DND-41 (cell line): ENCODE results near the gene TMEM184A.

ENCODE experiments used
- ATAC-seq: fragments of 200-7000 bp; cut with Tn5 transposase; 3 replicates; pipeline ENCODE4 v1.9.1; 2021; ENCODE audit warnings: low read depth; ENCODE audit not compliant: insufficient read depth
- DNase-seq: peaks from one replicate; pipeline ENCODE4 v3.0.0-alpha.2; 2020
- H2AFZ ChIP-seq: 2 replicates; pipeline ENCODE4 v1.6.0; 2012; ENCODE audit warnings: low read depth, low read length
- H3K27ac ChIP-seq: 2 replicates; pipeline ENCODE4 v1.5.1; 2012; ENCODE audit warnings: low read length, inconsistent platforms
- H3K27me3 ChIP-seq: fragments of 200-600 bp; sonication (generic); 2 replicates; pipeline ENCODE4 v1.6.0; 2012; ENCODE audit warnings: low read length, mild to moderate bottlenecking, inconsistent platforms; ENCODE audit not compliant: insufficient read depth, poor library complexity
- H3K36me3 ChIP-seq: 2 replicates; pipeline ENCODE4 v1.5.1; 2012; ENCODE audit warnings: low read length, inconsistent platforms; ENCODE audit not compliant: insufficient read depth
- H3K4me1 ChIP-seq: 2 replicates; pipeline ENCODE4 v1.5.1; 2012; ENCODE audit warnings: mild to moderate bottlenecking, low read length; ENCODE audit not compliant: insufficient read depth
- H3K4me2 ChIP-seq: 2 replicates; pipeline ENCODE4 v1.6.0; 2012; ENCODE audit warnings: mild to moderate bottlenecking, moderate library complexity, low read length, inconsistent platforms; ENCODE audit not compliant: insufficient read depth
- H3K4me3 ChIP-seq, 2 experiments: fragments of 200-600 bp in 1 of 2; shearing (Covaris generic) in 1 of 2; 2 replicates each; pipeline ENCODE4 v1.5.1; 2012 to 2016; ENCODE audit warnings: inconsistent platforms in 2 of 2, low read length in 2 of 2, mild to moderate bottlenecking in 2 of 2, low read depth in 1 of 2, moderate library complexity in 1 of 2
- H3K79me2 ChIP-seq: 2 replicates; pipeline ENCODE4 v1.6.0; 2012; ENCODE audit warnings: low read length, inconsistent platforms; ENCODE audit not compliant: insufficient read depth
- H3K9ac ChIP-seq: 2 replicates; pipeline ENCODE4 v1.6.0; 2012; ENCODE audit warnings: low read depth, mild to moderate bottlenecking, inconsistent platforms, low read length, moderate library complexity
- H3K9me3 ChIP-seq: 2 replicates; pipeline ENCODE4 v1.5.1; 2012; ENCODE audit warnings: low read length, moderate library complexity, mild to moderate bottlenecking, inconsistent platforms; ENCODE audit not compliant: insufficient read depth, severe bottlenecking
- H4K20me1 ChIP-seq: 2 replicates; pipeline ENCODE4 v1.6.0; 2012; ENCODE audit warnings: low read length; ENCODE audit not compliant: insufficient read depth
- EZH2 ChIP-seq: IDR thresholded peaks from 3 replicates; pipeline ENCODE4 v1.6.1; 2012; ENCODE audit warnings: borderline replicate concordance, low read depth, mild to moderate bottlenecking, moderate library complexity, low read length, inconsistent platforms; ENCODE audit not compliant: severe bottlenecking
- TF ChIP-seq, protein P1 (sequence below): IDR thresholded peaks from 2 replicates; pipeline ENCODE4 v1.5.1; 2012; ENCODE audit warnings: borderline replicate concordance, low read length, moderate library complexity, mild to moderate bottlenecking; ENCODE audit not compliant: poor library complexity, severe bottlenecking; ENCODE audit errors: extremely low read depth

Gene TMEM184A

DNA sequence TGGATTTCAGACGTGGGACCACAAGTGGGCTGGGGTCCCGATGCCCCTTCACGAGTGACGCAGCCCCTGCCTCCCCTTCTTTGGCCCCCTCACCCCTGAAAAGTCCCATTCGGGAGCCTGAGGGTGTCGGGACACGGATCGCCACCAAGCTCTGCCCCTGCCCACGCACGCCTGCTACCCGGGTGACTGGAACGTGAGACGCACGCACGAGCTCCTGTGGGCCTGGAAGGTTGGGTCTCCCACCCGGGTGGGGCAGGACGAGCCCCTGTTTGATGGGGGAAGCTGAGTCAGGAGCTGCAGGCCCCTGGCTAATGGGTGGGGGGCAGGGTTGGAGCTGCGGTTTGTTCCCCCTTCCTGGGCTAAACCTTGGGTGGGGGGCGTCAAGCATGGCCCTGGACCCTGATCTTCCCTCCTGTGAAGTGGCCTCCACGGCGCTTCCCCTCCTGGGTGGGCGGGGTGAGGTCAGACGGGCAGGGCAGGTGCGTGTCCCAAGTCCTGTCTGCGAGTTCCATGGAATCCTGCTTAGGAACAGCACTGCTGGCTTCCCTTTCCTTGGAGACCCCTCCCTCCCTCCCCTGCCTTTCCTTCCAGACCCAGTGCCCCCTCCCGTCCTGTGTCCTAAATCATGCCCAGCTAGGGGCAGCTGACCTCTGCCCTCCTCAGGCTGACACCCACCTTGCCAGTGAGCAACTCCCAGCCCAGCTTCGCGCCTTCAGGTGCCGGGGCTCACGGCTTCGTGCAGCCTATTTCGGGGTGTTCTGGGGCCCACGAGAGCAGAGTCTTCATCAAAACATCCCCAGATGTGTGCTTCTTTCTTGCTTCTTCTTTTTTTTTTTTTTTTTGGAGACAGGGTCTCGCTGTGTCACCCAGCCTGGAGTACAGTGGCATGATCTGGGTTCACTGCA is 5.3 kb upstream of the TMEM184A start:
- TF ChIP-seq EZH2, result no peak
- TF ChIP-seq, protein P1, sequence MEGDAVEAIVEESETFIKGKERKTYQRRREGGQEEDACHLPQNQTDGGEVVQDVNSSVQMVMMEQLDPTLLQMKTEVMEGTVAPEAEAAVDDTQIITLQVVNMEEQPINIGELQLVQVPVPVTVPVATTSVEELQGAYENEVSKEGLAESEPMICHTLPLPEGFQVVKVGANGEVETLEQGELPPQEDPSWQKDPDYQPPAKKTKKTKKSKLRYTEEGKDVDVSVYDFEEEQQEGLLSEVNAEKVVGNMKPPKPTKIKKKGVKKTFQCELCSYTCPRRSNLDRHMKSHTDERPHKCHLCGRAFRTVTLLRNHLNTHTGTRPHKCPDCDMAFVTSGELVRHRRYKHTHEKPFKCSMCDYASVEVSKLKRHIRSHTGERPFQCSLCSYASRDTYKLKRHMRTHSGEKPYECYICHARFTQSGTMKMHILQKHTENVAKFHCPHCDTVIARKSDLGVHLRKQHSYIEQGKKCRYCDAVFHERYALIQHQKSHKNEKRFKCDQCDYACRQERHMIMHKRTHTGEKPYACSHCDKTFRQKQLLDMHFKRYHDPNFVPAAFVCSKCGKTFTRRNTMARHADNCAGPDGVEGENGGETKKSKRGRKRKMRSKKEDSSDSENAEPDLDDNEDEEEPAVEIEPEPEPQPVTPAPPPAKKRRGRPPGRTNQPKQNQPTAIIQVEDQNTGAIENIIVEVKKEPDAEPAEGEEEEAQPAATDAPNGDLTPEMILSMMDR, result no peak
- H3K27me3 ChIP-seq, result no peaks in the 10 kb centered on the region
- ATAC-seq (no peak), DNase-seq (no peak)
- H3K4me3 ChIP-seq, result no peak overlapping the region
- H3K4me1 ChIP-seq, result no peaks in the 10 kb centered on the region
- no peaks in the 10 kb centered on the region for H3K9me3 ChIP-seq
- H4K20me1 ChIP-seq, result no peaks in the 10 kb centered on the region
- no peak overlapping the region for H3K27ac ChIP-seq
- H3K36me3 ChIP-seq, result peaks cover 2% of the 10 kb centered on the region; the same call in 1 of the 2 replicates
- no peak overlapping the region for H3K9ac ChIP-seq
- H2AFZ ChIP-seq, result no peak overlapping the region
- no peak overlapping the region for H3K4me2 ChIP-seq
- H3K79me2 ChIP-seq, result no peaks in the 10 kb centered on the region

DNA sequence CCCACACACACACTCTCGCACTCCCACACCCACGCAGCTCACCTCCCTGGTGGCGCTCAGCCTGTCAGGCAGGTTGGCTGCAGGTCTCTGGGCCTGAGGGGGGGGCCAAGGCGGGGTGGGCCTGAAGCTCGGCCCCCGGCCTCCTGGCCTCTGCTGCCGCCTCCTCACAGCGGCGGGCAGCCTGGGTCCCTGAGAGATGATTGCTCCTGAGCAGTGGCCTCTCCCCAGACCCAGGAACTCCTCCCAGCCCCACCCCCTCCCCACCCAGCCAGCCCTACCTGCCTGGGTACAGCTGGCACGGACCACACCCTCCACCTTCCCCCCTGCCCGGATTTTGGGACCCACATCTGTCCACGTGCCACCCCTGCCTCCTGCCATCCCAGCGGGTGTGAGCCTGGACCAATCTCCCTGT is 4.6 kb upstream of the TMEM184A start:
- H2AFZ ChIP-seq, result no peak overlapping the region
- no peaks in the 10 kb centered on the region for H3K9me3 ChIP-seq
- H3K36me3 ChIP-seq, result peaks cover 2% of the 10 kb centered on the region; the same call in 1 of the 2 replicates
- no peaks in the 10 kb centered on the region for H3K79me2 ChIP-seq
- H3K4me3 ChIP-seq, result no peak overlapping the region
- H3K27ac ChIP-seq, result no peak overlapping the region
- no peak overlapping the region for H3K4me2 ChIP-seq
- DNase-seq, result no peak
- TF ChIP-seq, protein P1, result no peak
- TF ChIP-seq EZH2, result no peak
- ATAC-seq, result no peak
- no peaks in the 10 kb centered on the region for H3K4me1 ChIP-seq
- no peaks in the 10 kb centered on the region for H3K27me3 ChIP-seq
- no peak overlapping the region for H3K9ac ChIP-seq
- no peaks in the 10 kb centered on the region for H4K20me1 ChIP-seq

DNA sequence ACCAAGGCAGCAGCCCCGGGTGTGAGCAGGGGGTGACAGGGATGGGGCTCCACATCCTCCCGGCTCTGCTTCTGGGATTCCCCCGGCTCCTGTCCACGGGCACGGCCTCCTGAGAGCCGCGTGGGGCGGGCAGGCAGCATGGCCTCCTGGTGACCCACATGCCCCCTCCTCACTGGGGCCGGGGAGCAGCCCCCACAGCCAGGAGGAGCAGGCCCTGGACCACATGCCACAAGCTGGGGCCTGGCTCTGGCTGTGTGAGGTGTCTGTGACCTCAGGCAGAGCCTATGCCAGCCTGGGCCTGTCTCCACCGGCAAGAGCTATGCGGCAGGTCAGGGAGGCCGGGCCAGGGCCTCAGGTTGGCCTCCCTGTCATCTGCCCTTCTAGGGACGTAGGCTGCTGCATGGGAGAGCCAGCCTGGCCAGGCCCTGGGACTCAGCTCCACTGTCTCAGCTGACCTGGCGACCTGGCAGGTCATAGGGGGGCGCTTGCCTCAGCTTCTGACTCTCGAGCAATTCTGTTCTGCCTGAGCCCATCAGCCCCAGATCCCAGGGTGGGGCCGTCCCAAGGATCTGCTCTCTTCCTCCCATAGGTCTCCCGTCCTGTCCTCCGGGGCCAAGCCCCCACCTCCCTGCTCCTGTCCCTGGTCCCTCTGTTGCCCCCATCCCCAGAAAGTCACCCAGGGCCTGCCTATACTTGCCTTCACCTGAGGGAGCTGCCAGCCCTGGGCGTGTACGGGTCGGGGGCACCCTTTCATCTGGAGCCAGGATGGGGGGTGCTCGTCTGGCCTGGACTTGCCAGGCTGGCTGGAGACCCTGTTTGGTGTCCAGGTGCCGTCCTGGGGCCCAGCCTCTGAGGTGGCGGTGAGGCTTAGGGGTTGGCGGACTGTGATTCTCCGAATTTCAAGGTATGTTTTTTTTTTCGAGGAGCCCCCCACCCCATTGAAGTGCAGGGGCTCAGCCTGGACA is 3.9 kb upstream of the TMEM184A start:
- TF ChIP-seq, protein P1, result no peak
- no peak for TF ChIP-seq EZH2
- no peak overlapping the region for H3K9ac ChIP-seq

More for the DNA sequence above, 3.9 kb upstream of the TMEM184A start:
- no peaks in the 10 kb centered on the region for H3K9me3 ChIP-seq
- H2AFZ ChIP-seq, result no peak overlapping the region
- no peak overlapping the region for H3K4me2 ChIP-seq
- DNase-seq, result no peak
- H3K36me3 ChIP-seq, result no peaks in the 10 kb centered on the region; the same call in 1 of the 2 replicates
- H3K79me2 ChIP-seq, result no peaks in the 10 kb centered on the region
- no peak for ATAC-seq
- no peaks in the 10 kb centered on the region for H3K4me1 ChIP-seq
- no peak overlapping the region for H3K27ac ChIP-seq
- no peak overlapping the region for H3K4me3 ChIP-seq
- H4K20me1 ChIP-seq, result no peaks in the 10 kb centered on the region
- H3K27me3 ChIP-seq, result no peaks in the 10 kb centered on the region
